GM19328 (cell line): ENCODE results near the gene IQSEC3.
"Not testable (repeated sequence)": the region's sequence is repeated elsewhere in the genome, so short reads cannot be mapped to it uniquely, and the experiment has no call there.

Source experiments
- ATAC-seq: cut with Tn5 transposase; IDR thresholded peaks from one replicate; pipeline ENCODE4 v1.9.1; 2021; ENCODE audit warnings: mild to moderate bottlenecking, moderate library complexity; ENCODE audit not compliant: unreplicated experiment

IQSEC3 gene

GRCh38 chr12:177336-177979 lies 110.9 kb downstream of the IQSEC3 start:
- no peak for ATAC-seq

DNA sequence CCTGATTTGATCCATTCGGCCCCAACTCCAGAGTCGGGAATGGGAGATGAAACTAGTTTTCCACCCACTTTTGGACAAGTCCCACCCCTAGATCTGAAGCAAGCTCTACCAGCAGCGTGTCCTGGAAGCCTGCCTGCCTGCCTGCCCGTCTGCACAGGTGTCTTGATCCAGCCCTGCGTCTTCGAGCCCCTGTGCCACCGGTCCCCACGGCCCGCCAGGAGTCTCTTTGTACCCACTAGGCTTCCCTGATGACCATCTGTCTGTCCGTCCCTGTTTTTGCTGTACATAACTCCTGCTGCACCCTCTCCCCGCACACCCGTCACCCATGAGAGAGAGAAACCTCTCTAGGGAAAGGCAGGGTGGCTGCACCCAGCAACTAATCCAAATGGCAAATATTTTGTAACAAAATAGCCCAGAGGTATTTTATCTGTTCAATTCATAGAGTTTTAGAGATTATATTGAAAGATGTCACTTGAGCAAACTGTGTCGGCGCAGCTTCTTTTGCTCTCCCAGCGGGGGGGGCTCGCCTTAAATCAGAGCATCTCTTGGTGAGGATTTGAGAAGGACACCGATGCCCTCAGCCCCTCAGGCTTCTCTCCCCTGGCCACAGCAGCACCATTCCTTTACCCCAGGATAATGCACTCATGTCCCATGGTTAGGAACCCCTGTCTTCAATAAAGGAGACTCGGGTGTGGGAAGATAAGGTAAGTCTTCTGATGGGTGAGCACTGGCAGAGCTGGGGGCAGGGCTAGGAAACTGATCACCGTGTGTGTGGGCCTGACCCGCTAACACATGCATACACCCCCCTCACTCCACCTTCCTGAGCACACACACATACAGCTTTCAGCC lies 111.6 kb downstream of the IQSEC3 start:
- no peak for ATAC-seq

- no peak for ATAC-seq
Measured at GRCh38 chr12:178829-179109, 112.2 kb downstream of the IQSEC3 start.

DNA sequence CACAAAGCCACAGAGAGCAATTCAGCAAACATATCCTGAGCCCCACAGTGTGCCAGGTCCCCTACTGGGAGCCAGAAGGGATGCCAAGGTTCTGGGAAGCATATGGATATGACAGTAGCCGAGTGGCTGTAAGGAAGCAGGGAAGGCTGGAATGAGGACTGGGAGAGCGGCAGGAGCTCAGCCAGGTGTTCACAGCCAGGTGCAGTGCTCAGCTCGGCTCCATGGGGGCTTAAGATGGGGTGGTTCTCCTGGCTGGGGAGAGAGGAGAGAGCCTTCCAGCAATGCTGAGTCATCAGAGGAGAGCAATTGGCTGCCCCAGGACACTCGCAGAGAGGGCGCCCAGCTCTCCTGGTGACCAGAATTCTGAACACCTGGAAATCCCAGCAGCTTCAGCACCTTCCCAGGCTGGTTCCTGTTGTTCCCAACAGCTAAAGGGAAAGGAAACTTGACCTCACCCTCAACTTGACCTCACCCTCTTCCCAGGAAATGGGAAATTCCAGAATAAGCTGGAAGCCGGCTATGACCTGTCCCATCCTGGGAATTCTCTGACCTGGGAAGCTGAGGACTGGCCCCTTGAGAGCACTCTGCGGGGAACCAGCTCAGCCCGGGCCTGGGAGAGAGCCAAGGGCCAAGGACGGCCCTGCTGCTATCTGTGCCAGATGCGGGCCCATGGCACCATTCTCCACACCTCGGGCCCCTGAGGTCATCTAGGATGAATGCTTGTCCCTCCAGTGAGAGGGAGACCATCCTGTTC lies 112.7 kb downstream of the IQSEC3 start:
- ATAC-seq: no peak

GRCh38 chr12:179885-180284 lies 113.3 kb downstream of the IQSEC3 start:
- ATAC-seq: no peak

- ATAC-seq: no peak
Measured at GRCh38 chr12:180445-180844, 113.9 kb downstream of the IQSEC3 start.

- no peak for ATAC-seq
Measured at GRCh38 chr12:181921-182320, 115.4 kb downstream of the IQSEC3 start.

DNA sequence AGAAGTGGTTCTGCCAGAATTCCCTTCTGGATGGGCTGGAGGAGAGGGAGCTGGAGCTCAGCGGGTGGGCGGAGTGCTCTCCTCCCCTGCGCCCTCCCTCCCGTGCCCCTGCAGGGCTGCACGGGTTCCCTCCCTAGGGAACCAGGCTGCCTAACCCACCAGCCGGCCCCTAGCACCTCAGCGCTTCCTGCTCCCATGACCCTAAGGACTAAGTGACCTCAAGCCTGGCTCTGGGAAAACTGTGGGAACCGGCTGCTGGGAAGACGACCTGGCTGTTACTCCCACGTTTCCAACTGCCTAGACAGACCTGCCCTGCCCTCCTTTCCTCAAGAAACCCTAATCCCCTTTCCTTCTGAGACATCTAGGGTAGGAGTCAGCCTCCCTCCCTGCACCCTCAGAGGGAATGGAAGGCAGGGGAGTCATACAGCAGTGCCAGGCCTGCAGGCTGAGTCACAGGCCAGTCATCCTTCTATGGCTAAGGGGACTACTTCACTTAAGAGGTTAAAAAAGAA lies 115.9 kb downstream of the IQSEC3 start:
- ATAC-seq: no peak

DNA sequence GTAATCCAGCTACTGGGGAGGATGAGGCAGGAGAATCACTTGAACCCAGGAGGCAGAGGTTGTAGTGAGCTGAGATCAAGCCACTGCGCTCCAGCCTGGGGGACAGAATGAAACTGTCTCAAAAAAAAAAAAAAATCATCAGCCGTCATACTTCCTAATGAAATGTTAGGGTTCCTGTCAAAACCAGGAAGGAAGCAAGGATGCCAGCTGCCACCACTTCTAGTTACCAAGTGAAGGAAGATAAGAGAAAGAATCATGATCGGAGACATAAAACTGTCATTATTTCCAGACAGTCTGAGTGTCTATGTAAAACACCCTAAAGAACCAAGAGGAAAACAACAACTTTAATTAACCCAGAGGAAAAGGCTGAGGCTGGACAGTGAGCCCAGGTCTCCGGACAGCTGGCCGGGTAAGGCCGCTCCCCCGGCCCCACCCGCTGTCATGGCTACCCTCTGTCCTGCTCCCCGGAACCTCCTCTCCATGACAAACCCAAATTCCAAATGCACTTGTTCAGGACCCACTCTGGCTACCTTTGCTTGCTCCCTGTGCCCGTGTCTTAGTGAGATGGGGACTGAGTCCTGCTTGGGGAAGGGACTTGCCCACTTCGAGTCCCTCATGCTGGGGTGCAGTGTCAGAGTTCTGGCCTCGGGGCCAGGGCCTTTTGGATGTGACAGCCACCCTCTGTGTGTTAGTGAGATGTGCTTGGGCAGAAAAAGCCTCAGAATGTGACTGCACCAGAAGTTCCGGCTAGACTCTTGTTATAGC lies 118.4 kb downstream of the IQSEC3 start:
- no peak for ATAC-seq

GRCh38 chr12:185576-185955 lies 119.0 kb downstream of the IQSEC3 start:
- no peak for ATAC-seq

- no peak for ATAC-seq
Measured at GRCh38 chr12:186006-186625, 119.5 kb downstream of the IQSEC3 start.

- not testable (repeated sequence) for ATAC-seq
Measured at GRCh38 chr12:187986-188909, 121.7 kb downstream of the IQSEC3 start.

DNA sequence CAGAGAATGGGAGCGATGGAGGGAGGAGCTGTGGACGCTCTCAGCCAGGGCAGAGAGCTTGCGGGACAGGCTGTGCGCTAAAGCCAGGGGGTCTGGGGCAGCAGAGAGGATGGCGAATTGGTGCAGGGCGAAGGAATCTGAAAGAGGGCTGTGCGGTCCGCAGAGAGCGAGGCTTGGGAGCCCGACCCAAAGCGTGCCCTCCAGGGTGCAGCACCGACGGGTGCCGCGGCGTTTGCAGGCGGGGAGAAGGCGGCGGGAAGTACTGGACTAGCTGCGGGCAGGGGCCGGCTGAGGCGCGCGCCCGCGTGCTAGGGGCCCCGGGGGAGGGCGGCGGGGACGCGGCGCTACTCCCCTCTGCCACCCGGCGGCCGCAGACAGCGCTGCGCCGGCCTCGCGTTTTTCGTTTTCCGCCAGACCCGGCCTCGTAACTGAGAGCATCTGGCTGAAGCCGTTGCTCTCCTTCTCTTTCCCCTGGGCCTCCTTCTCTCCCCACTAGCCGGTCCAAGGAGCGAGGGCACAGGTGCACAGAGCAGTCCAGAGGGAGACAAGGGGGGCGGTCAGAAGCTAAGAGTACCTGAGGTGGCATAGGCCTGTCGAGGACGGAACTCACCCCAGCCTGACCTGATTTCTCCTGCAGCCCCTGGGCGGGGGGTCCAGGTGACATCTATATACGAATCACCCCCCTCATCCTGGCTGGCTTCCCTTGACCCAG lies 122.5 kb downstream of the IQSEC3 start:
- no peak for ATAC-seq

DNA sequence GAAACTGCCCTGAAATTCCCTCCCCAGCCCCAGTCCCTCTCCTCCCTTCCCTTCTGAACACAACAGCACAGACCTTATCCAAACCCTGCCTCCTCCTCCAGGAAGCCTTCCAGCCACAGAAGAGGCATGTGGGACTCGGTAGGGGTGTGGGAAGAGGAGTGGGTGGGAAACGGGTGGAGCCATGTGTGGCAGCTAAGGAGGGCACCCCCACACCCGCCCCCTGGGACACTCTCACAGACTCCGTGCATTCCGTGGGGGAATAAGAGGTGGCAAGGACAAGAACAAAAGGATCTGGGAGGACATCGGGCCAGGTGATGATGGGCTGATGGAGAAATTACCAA lies 123.0 kb downstream of the IQSEC3 start:
- ATAC-seq: no peak

DNA sequence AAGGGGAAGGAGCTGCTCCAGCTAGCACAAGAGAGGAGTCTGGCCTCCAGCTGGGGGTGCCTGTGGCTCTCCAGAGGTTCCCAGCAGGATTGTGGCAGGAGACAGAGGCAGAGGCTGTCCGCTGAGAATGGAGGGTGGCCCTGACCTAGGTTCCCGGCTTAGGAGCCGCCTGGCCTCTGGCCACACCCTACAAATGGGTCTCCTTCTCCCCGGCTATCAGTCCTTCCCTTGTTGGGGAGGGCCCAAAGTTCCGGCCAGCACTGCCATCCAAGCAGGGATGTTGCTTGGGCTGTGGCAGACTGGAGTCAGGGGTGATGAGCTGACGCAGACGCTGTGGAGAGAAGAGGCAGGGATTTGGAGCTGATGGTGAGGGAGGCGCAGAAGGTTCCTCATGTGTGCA lies 124.3 kb downstream of the IQSEC3 start:
- no peak for ATAC-seq

GRCh38 chr12:191541-191940 lies 125.0 kb downstream of the IQSEC3 start:
- no peak for ATAC-seq

- ATAC-seq: no peak
Measured at GRCh38 chr12:193261-193660, 126.7 kb downstream of the IQSEC3 start.

- ATAC-seq: no peak
Measured at GRCh38 chr12:194276-194675, 127.7 kb downstream of the IQSEC3 start.

- no peak for ATAC-seq
Measured at GRCh38 chr12:195156-195555, 128.6 kb downstream of the IQSEC3 start.
